ENCODE results near the gene SCN5A. TPM values are rescaled to one million over a fixed set of nuclear protein-coding genes. Genes with fewer than 3 reads are reported as not detected.

The SCN5A gene
- total and polyA plus RNA-seq, 2 of the 13 experiments (the other 11 are each of a cell fraction or from before 2014, with no cell fraction given) = 0.22 TPM; not detected in 1

GRCh38 chr3:38578081-38578475, 71.4 kb downstream of the SCN5A start:
- H3K27ac ChIP-seq (ENCODE audit: extremely low read length, insufficient read depth, low read length) = no peak overlapping the region
- TF ChIP-seq ZNF761 (CRISPR knock-in tag; conservative IDR thresholded peaks at IDR 0.05) (no peak), LCORL (IDR thresholded peaks at IDR 0.05) (no peak), LCORL (CRISPR knock-in tag; IDR thresholded peaks at IDR 0.05) (no peak), SYNCRIP (IDR thresholded peaks at IDR 0.05; ENCODE audit: insufficient read depth, low read depth, low read length) (no peak), NR2C2 (CRISPR knock-in tag; IDR thresholded peaks at IDR 0.05; ENCODE audit: borderline replicate concordance) (no peak), NKX3-1 (CRISPR knock-in tag; IDR thresholded peaks at IDR 0.05) (no peak), CC2D1A (CRISPR knock-in tag; IDR thresholded peaks at IDR 0.05) (no peak)
- intact Hi-C loops (cut with micrococcal nuclease; ENCODE audit: unreplicated experiment) (no loop called here), in situ Hi-C loops (cut with HindIII; ENCODE audit: extremely low pct_ligation_motif_present, low pct_unique_long_range_greater_than_20kb) (no loop called here)
- H3K4me2 ChIP-seq (ENCODE audit: low read depth, low read length) = no peak overlapping the region
- H3K9ac ChIP-seq (ENCODE audit: insufficient read depth, low read depth, low read length) = no peak overlapping the region
- WGBS (ENCODE audit: low lambda C conversion rate) = 2% methylated on average over 4 of the region's 4 CpGs
- ChIA-PET CTCF (ENCODE audit: low intra/inter-chr PET ratio, low total read pairs) (no interaction called here), POLR2A (no interaction called here)
- no peak for ATAC-seq
- H3K9me3 ChIP-seq (ENCODE audit: low read length) = no peaks in the 10 kb centered on the region
- FAIRE-seq = no peak
- no peak for DNase-seq (ENCODE audit: low spot score)
- no peak overlapping the region for H2AFZ ChIP-seq (ENCODE audit: low read length)
- peaks cover 6 to 53% of the 10 kb centered on the region in 2 experiments; a peak in 4 of 5 replicates for H3K27me3 ChIP-seq (ENCODE audit: control insufficient read depth in 1 of 2, insufficient read depth in 2 of 2, low read length in 2 of 2)
- H3K4me3 ChIP-seq (replicated peaks in 1 of 3; ENCODE audit: insufficient read depth in 1 of 3, low read depth in 2 of 3, low read length in 3 of 3) = no peak overlapping the region
- no peaks in the 10 kb centered on the region for H3K79me2 ChIP-seq (ENCODE audit: insufficient read depth, low read length)
- no TSS peak for BruUV-seq (replicated peaks)
- H3K36me3 ChIP-seq (replicated peaks in 1 of 2; ENCODE audit: control insufficient read depth in 1 of 2, insufficient read depth in 2 of 2, low read length in 2 of 2) = no peaks in the 10 kb centered on the region
- no peaks in the 10 kb centered on the region for H4K20me1 ChIP-seq (ENCODE audit: insufficient read depth, low read length)
- no peaks in the 10 kb centered on the region for H3K4me1 ChIP-seq (ENCODE audit: insufficient read depth, low read length)

DNA sequence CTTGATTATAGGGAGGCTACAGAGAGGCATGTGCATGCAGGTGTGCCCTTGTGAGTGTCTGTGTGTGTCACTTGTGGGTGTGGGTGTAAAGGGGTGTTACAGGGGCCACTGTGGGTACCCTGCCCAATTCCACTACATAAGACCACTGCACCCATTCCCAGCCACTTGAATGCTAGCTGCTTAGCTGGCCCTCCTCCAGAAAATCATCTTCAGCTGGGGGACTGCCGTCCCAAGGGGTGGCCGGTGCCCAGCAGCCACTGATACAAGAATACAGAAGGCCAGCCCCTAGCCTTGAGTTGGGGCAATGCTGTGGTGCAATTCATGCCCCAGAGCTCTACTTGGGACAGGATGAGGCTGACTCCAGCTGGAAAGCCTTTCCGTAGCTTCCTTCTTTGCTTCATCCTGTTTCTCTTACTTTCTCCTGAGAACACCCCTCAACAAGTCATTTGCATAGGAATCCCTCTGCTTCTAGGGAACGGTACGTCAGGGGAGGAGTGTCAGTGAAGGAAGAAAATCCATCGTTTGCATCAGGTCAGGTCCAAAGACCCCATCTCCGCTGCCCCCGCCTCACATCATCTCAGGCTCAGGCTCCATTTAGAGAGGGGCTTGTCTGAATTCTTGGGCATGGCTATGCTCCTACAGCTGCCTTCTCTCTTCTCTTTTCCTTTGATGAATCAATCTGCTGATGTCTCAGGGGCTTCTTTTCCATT, 72.0 kb downstream of the SCN5A start:
- ChIA-PET POLR2A (no interaction called here), CTCF (ENCODE audit: low intra/inter-chr PET ratio, low total read pairs) (no interaction called here)
- no peaks in the 10 kb centered on the region for H3K79me2 ChIP-seq (ENCODE audit: insufficient read depth, low read length)
- peaks cover 6 to 47% of the 10 kb centered on the region in 2 experiments; a peak in 4 of 5 replicates for H3K27me3 ChIP-seq (ENCODE audit: control insufficient read depth in 1 of 2, insufficient read depth in 2 of 2, low read length in 2 of 2)
- 26% methylated on average over 8 of the region's 8 CpGs for WGBS (ENCODE audit: low lambda C conversion rate)
- no TSS peak for BruUV-seq (replicated peaks)
- intact Hi-C loops (cut with micrococcal nuclease; ENCODE audit: unreplicated experiment) = no loop called here
- no peak overlapping the region for H3K4me3 ChIP-seq (replicated peaks in 1 of 3; ENCODE audit: insufficient read depth in 1 of 3, low read depth in 2 of 3, low read length in 3 of 3)
- H2AFZ ChIP-seq (ENCODE audit: low read length) = no peak overlapping the region
- H4K20me1 ChIP-seq (ENCODE audit: insufficient read depth, low read length) = no peaks in the 10 kb centered on the region
- no peaks in the 10 kb centered on the region for H3K36me3 ChIP-seq (replicated peaks in 1 of 2; ENCODE audit: control insufficient read depth in 1 of 2, insufficient read depth in 2 of 2, low read length in 2 of 2)
- no peak overlapping the region for H3K27ac ChIP-seq (ENCODE audit: extremely low read length, insufficient read depth, low read length)
- H3K4me2 ChIP-seq (ENCODE audit: low read depth, low read length) = no peak overlapping the region
- H3K4me1 ChIP-seq (ENCODE audit: insufficient read depth, low read length) = no peaks in the 10 kb centered on the region
- DNase-seq (ENCODE audit: low spot score) (no peak), FAIRE-seq (no peak), ATAC-seq (no peak)
- no peak overlapping the region for H3K9ac ChIP-seq (ENCODE audit: insufficient read depth, low read depth, low read length)
- in situ Hi-C loops (cut with HindIII; ENCODE audit: extremely low pct_ligation_motif_present, low pct_unique_long_range_greater_than_20kb) = no loop called here
- H3K9me3 ChIP-seq (ENCODE audit: low read length) = no peaks in the 10 kb centered on the region
- no peak for TF ChIP-seq ZNF432 (CRISPR knock-in tag; IDR thresholded peaks at IDR 0.05; ENCODE audit: borderline replicate concordance)
- no peak for TF ChIP-seq ZNF709 (CRISPR knock-in tag; IDR thresholded peaks at IDR 0.05)
- TF ChIP-seq BORCS8-MEF2B (CRISPR knock-in tag; IDR thresholded peaks at IDR 0.05) = no peak
- no peak for TF ChIP-seq HES4 (CRISPR knock-in tag; IDR thresholded peaks at IDR 0.05; ENCODE audit: borderline replicate concordance)
- TF ChIP-seq SMYD3 (CRISPR knock-in tag; IDR thresholded peaks at IDR 0.05) = no peak
- TF ChIP-seq, protein P1, sequence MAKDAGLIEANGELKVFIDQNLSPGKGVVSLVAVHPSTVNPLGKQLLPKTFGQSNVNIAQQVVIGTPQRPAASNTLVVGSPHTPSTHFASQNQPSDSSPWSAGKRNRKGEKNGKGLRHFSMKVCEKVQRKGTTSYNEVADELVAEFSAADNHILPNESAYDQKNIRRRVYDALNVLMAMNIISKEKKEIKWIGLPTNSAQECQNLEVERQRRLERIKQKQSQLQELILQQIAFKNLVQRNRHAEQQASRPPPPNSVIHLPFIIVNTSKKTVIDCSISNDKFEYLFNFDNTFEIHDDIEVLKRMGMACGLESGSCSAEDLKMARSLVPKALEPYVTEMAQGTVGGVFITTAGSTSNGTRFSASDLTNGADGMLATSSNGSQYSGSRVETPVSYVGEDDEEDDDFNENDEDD (CRISPR knock-in tag; IDR thresholded peaks at IDR 0.05; ENCODE audit: borderline replicate concordance) = no peak
- TF ChIP-seq, protein P2, sequence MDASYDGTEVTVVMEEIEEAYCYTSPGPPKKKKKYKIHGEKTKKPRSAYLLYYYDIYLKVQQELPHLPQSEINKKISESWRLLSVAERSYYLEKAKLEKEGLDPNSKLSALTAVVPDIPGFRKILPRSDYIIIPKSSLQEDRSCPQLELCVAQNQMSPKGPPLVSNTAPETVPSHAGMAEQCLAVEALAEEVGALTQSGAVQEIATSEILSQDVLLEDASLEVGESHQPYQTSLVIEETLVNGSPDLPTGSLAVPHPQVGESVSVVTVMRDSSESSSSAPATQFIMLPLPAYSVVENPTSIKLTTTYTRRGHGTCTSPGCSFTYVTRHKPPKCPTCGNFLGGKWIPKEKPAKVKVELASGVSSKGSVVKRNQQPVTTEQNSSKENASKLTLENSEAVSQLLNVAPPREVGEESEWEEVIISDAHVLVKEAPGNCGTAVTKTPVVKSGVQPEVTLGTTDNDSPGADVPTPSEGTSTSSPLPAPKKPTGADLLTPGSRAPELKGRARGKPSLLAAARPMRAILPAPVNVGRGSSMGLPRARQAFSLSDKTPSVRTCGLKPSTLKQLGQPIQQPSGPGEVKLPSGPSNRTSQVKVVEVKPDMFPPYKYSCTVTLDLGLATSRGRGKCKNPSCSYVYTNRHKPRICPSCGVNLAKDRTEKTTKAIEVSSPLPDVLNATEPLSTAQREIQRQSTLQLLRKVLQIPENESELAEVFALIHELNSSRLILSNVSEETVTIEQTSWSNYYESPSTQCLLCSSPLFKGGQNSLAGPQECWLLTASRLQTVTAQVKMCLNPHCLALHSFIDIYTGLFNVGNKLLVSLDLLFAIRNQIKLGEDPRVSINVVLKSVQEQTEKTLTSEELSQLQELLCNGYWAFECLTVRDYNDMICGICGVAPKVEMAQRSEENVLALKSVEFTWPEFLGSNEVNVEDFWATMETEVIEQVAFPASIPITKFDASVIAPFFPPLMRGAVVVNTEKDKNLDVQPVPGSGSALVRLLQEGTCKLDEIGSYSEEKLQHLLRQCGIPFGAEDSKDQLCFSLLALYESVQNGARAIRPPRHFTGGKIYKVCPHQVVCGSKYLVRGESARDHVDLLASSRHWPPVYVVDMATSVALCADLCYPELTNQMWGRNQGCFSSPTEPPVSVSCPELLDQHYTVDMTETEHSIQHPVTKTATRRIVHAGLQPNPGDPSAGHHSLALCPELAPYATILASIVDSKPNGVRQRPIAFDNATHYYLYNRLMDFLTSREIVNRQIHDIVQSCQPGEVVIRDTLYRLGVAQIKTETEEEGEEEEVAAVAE (CRISPR knock-in tag; IDR thresholded peaks at IDR 0.05; ENCODE audit: borderline replicate concordance) = no peak
